ENCODE results near the gene B4GALT3.
A peak's percentile ranks its signal among the peaks of the same experiment; 100 is the strongest.

Gene B4GALT3

DNA sequence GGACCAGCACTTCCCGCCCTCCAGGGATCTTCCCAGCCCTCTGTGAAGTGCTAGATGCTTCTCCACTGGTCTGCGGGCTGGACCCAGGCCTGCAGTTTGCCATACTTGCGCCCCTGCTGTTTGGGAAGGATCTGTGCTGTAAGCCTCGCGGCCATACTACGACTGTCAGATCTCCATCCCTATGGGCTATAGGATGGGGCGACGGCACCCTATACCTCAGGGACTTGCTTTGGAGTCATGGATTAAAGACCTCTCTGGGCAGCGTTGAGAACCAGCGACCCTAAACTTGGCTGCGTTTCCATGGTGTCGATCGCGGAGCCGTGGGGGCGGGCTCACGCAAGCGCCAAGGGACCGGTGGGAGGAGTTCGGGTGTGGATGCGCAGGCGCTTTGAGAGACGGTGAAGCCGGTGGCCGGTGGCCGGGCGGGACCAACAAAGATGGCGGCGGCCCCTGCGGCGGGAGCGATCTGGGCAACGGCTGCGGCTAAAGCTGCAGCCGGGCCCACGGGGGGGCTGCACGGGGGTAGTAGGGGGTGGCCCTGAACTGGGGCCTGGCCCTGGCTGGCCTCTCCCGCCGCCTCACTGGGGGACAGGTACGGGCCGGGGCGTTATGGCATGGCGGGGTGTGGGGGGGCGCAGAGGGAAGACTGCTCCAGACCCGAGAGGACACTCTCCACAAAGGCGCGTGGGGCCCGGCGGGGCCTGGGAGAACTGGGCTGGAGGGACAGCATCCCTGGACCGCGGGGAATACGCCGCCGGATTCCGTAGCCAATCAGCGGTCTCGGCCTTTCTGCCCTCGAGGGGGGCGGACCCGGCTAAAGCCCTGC is 18.0 kb downstream of the B4GALT3 start, which contains the start of gene USP21:
USP21 (plus strand) TSS at position 414 of the 826 bp plus-strand sequence. CDS start 1,141 bp downstream, outside the sequence.
- in situ Hi-C loops (cut with MboI; ENCODE audit: low sequenced_read_pairs, unreplicated experiment), result no loop called here
- DNase-seq (ENCODE audit: low spot score), result peak; percentile 97
- TF ChIP-seq, protein P1, sequence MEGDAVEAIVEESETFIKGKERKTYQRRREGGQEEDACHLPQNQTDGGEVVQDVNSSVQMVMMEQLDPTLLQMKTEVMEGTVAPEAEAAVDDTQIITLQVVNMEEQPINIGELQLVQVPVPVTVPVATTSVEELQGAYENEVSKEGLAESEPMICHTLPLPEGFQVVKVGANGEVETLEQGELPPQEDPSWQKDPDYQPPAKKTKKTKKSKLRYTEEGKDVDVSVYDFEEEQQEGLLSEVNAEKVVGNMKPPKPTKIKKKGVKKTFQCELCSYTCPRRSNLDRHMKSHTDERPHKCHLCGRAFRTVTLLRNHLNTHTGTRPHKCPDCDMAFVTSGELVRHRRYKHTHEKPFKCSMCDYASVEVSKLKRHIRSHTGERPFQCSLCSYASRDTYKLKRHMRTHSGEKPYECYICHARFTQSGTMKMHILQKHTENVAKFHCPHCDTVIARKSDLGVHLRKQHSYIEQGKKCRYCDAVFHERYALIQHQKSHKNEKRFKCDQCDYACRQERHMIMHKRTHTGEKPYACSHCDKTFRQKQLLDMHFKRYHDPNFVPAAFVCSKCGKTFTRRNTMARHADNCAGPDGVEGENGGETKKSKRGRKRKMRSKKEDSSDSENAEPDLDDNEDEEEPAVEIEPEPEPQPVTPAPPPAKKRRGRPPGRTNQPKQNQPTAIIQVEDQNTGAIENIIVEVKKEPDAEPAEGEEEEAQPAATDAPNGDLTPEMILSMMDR (IDR thresholded peaks at IDR 0.05; ENCODE audit: borderline replicate concordance, control extremely low read depth, extremely low read depth, insufficient read depth, missing control alignments), result no peak

DNA sequence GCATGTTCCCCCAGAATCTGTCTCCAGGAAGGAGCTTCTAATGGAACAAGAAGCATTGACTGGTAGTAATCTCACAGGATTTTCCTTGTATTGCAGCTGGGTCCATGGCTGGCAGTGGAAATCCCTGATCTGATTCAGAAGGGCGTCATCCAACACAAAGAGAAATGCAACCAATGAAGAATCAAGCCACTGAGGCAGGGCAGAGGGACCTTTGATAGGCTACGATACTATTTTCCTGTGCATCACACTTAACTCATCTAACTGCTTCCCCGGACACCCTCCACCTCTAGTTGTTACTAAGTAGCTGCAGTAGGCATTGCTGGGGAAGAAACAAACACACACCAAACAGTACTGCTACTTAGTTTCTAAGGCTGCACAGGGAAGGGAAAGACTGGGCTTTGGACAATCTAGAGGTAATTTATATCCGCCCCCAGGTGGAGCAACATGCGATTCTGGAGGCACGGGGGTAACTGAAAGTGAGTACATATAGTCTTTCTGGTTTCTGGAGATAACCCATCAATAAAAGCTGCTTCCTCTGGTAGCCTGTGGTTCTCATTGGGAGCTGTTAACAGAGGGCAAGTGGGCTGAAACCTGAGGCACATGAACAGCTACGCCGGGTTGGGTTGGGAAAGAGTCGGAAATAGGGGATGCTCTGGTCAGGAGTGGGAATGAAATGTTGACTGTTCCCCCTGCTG is 18.8 kb downstream of the B4GALT3 start:
- DNase-seq (ENCODE audit: low spot score), result no peak
- TF ChIP-seq, protein P1 (IDR thresholded peaks at IDR 0.05; ENCODE audit: borderline replicate concordance, control extremely low read depth, extremely low read depth, insufficient read depth, missing control alignments), result no peak
- in situ Hi-C loops (cut with MboI; ENCODE audit: low sequenced_read_pairs, unreplicated experiment), result no loop called here

DNA sequence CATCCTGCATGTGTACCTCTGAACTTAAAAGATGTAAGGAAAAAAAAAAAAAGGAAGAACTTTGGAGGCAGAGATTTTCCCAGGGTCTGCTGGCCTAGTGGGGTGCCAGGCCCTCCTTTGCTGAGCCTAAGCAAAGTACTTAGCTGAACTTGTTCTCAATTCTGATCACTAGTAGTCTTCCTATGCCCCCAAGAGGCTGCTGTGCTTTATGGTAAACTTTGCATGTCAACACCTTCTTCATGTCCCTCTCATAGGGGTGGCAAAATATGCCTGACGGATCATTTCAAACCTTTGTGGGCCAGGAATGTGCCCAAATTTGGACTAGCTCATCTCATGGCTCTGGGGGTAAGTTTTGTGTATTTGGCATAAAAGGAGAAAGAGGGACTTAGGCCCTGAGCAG is 19.4 kb downstream of the B4GALT3 start:
- DNase-seq (ENCODE audit: low spot score), result no peak
- in situ Hi-C loops (cut with MboI; ENCODE audit: low sequenced_read_pairs, unreplicated experiment), result no loop called here
- TF ChIP-seq, protein P1 (IDR thresholded peaks at IDR 0.05; ENCODE audit: borderline replicate concordance, control extremely low read depth, extremely low read depth, insufficient read depth, missing control alignments), result no peak

DNA sequence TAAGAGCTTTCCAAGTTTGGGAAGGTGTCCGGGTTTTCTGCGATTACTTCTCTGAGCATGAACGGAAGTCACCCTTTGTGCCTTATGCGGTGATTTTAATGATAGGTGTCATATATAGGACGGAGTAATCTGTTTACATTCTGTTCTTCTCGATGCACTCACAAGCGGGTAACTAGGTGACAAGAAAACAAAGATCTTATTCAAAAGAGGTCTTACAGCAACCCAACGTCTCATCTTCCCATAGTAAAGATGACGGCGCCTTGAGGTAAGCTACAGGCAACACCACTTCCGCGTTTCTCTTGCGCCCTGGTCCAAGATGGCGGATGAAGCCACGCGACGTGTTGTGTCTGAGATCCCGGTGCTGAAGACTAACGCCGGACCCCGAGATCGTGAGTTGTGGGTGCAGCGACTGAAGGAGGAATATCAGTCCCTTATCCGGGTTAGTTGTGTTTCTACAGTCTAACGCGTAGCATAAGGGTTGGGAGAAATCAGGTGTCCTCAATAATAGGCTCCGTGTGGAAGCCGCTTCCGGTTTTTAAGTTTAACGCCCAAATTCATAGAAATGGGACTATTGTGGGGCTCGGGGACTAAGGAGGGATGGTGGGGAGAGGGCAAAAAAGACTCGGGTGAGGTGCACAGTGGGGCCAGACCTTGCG is 23.5 kb downstream of the B4GALT3 start, which contains the start of gene UFC1:
UFC1 (plus strand) TSS at position 297 of the 656 bp plus-strand sequence; CDS start at position 317, 20 bp downstream.
- peak; percentile 90 for DNase-seq (ENCODE audit: low spot score)
- TF ChIP-seq, protein P1 (IDR thresholded peaks at IDR 0.05; ENCODE audit: borderline replicate concordance, control extremely low read depth, extremely low read depth, insufficient read depth, missing control alignments), result no peak
- in situ Hi-C loops (cut with MboI; ENCODE audit: low sequenced_read_pairs, unreplicated experiment), result no loop called here

DNA sequence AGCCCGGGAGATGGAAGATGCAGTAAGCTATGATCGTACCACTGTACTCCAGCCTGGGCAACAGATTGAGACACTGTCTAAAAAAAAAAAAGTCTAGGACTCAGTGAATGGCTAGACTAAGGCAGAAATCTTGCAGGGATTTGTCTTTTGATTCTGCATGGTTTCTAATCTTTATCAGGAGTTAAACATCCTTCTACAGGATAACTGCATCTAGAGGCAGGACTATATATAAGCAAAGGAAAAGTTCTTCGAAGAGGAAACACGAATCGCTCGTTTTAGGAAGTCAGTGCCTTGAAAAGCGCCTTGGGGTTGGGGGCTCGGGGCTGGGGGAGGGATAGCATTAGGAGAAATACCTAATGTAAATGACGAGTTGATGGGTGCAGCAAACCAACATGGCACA is 24.1 kb downstream of the B4GALT3 start:
- DNase-seq (ENCODE audit: low spot score), result no peak
- in situ Hi-C loops (cut with MboI; ENCODE audit: low sequenced_read_pairs, unreplicated experiment), result no loop called here
- TF ChIP-seq, protein P1 (IDR thresholded peaks at IDR 0.05; ENCODE audit: borderline replicate concordance, control extremely low read depth, extremely low read depth, insufficient read depth, missing control alignments), result no peak

DNA sequence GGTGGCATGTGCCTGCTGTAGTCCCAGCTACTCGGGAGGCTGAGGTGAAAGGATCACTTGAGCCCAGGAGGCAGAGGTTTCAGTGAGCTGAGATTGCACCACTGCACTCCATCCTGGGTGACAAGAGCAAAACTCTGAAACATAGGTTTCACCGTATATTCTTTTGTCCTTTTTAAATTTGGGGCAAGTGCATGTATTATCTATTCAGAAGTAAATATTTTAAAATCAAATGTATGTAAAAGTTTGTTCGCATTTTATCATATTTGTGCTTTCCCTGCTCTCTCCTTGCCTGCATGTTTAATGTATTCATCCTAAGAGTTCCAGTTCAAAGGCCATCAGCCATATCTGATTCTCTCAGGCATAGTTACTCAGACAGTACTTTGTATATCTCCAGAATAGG is 31.5 kb downstream of the B4GALT3 start:
- TF ChIP-seq, protein P1 (IDR thresholded peaks at IDR 0.05; ENCODE audit: borderline replicate concordance, control extremely low read depth, extremely low read depth, insufficient read depth, missing control alignments), result no peak
- in situ Hi-C loops (cut with MboI; ENCODE audit: low sequenced_read_pairs, unreplicated experiment), result no loop called here
- DNase-seq (ENCODE audit: low spot score), result no peak
